D721Med (cell line): ENCODE measurements around the gene SESTD1.
"Not testable (repeated sequence)": the region's sequence is repeated elsewhere in the genome, so short reads cannot be mapped to it uniquely, and the experiment has no call there.

Source experiments
- DNase-seq: peaks from one replicate; pipeline ENCODE4 v3.0.0; 2011; ENCODE audit warnings: low spot score; ENCODE audit not compliant: insufficient read length
- FAIRE-seq: peaks from 2 replicates; lab custom pipeline; 2011; peaks lifted over from hg19 to GRCh38; lab: Jason Lieb, UNC
- TF ChIP-seq, protein P1 (sequence below): IDR thresholded peaks from 2 replicates; pipeline ENCODE4 v1.5.1; 2012; ENCODE audit warnings: mild to moderate bottlenecking, control low read depth; ENCODE audit not compliant: insufficient read depth; ENCODE audit errors: missing control alignments

The SESTD1 gene

DNA sequence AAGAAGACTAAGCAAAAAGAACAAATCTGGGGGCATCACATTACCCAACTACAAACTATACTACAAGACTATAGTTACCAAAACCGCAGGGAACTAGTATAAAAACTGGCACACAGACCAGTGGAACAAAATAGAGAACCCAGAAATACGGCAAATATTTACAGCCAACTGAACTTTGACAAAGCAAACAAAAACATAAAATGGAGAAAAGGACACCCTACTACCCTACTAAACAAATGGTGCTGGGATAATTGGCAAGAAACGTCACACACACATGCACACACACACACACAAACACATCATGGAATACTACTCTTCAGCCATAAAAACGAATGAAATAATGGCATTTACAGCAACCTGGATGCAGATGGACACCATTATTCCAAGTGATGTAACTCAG lies 53.3 kb downstream of the SESTD1 start:
- DNase-seq (no peak), FAIRE-seq (no peak)
- TF ChIP-seq, protein P1, sequence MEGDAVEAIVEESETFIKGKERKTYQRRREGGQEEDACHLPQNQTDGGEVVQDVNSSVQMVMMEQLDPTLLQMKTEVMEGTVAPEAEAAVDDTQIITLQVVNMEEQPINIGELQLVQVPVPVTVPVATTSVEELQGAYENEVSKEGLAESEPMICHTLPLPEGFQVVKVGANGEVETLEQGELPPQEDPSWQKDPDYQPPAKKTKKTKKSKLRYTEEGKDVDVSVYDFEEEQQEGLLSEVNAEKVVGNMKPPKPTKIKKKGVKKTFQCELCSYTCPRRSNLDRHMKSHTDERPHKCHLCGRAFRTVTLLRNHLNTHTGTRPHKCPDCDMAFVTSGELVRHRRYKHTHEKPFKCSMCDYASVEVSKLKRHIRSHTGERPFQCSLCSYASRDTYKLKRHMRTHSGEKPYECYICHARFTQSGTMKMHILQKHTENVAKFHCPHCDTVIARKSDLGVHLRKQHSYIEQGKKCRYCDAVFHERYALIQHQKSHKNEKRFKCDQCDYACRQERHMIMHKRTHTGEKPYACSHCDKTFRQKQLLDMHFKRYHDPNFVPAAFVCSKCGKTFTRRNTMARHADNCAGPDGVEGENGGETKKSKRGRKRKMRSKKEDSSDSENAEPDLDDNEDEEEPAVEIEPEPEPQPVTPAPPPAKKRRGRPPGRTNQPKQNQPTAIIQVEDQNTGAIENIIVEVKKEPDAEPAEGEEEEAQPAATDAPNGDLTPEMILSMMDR: no peak

DNA sequence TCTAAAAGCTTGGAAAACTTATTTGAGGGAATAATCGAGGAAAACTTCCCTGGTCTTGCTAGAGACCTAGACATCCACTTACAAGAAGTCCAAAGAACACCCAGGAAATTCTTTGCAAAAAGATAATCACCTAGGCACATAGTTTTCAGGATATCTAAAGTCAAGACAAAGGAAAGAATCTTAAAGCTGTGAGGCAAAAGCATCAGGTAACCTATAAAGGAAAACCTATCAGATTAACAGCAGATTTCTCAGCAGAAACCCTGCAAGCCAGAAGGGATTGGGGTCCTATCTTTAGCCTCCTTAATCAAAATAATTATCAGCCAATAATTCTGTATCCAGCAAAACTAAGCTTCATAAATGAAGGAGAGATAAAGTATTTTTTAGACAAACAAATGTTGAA lies 56.4 kb downstream of the SESTD1 start:
- DNase-seq, FAIRE-seq: not testable (repeated sequence)

DNA sequence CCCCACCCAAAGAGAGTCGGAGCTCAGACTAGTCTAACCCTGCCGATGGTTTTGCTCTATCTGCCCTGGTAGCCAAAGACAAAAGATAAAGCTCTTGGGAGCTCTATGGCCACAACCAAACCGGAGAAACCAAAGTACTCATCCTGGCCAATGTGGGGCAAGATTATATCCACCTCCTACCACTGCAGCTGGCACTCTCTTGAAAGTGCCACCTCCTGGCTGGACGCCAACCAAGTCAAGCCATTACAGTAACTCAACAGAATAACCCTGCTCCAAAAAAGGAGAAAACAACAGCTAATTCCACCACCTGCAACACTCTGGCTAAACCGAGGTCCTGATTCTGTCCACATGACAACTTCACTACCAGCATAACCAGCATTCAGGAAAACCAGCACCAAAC lies 57.6 kb downstream of the SESTD1 start:
- no peak for DNase-seq
- FAIRE-seq: no peak

DNA sequence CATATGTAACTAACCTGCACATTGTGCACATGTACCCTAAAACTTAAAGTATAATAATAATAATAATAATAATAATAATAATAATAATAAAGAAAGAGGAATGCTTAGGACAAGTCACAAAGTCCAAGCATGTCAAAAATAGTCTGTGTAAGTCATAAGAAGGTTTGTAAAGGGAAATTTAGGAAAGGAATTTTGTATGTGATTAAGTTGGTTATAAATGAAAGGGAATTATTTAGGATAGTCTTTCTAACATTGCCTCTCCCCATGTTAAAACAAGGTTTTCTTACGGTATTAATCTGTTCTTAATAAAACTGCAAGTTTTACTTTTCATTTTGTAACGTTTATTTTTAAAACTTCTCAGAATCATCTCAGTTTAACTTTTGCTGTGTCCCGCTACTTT lies 62.8 kb downstream of the SESTD1 start:
- no peak for DNase-seq
- TF ChIP-seq, protein P1: no peak
- no peak for FAIRE-seq

More for the DNA sequence above, 57.6 kb downstream of the SESTD1 start:
- TF ChIP-seq, protein P1: no peak

DNA sequence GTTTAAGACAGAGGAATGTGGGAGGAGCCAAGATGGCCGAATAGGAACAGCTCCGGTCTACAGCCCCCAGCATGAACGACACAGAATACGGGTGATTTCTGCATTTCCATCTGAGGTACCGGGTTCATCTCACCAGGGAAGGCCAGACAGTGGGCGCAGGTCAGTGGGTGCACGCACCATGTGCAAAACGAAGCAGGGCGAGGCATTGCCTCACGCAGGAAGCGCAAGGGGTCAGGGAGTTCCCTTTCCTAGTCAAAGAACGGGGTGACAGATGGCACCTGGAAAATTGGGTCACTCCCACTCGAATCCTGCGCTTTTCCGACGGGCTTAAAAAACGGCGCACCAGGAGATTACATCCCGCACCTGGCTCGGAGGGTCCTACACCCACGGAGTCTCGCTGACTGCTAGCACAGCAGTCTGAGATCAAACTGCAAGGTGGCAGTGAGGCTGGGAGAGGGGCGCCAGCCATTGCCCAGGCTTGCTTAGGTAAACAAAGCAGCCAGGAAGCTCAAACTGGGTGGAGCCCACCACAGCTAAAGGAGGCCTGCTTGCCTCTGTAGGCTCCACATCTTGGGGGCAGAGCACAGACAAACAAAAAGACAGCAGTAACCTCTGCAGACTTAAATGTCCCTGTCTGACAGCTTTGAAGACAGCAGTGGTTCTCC lies 68.6 kb downstream of the SESTD1 start:
- FAIRE-seq, DNase-seq: not testable (repeated sequence)

DNA sequence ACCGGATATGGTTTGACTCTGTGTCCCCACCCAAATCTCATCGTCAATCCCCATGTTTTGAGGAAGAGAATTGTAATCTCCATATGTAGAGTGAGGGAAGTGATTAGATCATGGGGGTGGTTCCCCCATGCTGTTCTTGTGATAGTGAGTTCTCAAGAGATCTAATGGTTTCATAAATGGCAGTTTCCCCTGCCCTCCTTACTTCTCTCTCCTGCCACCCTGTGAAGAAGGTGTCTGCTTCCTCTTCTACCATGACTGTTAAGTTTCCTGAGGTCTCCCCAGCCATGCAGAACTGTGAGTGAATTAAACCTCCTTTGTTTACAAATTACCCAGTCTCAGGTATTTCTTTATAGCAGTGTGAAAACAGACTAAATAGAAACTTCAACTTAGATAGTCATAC lies 69.5 kb downstream of the SESTD1 start:
- FAIRE-seq: no peak
- no peak for DNase-seq
- TF ChIP-seq, protein P1: no peak

DNA sequence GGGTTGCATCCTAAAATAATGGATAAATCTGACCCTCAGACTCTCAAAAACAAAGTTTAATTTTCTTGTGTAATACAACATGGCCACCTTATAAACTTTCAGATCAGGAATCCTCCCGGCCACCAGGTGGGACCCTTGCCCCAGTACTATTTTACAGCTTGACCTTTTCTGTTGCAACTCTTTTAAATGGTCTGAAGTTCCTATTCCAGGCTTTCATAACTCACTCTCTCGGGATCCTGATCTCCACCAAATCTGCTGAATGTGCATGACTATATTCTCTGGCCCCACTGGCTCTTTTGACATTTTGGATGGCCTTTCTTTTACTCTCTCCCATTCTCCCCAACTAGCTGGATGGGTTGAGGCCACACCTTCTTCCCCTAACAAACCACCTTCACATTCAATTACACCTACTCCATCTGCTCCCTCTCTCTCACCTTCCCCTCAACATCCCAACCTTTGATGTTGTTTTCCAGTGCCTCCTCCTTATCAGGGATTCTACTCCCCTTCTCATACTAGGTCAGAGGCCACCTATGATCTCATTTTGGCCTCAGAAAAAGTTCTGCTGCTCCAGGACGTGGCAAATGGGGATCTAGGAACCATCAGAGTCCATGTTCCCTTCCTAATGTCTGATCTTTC lies 70.8 kb downstream of the SESTD1 start:
- TF ChIP-seq, protein P1: no peak
- DNase-seq (no peak), FAIRE-seq (no peak)

DNA sequence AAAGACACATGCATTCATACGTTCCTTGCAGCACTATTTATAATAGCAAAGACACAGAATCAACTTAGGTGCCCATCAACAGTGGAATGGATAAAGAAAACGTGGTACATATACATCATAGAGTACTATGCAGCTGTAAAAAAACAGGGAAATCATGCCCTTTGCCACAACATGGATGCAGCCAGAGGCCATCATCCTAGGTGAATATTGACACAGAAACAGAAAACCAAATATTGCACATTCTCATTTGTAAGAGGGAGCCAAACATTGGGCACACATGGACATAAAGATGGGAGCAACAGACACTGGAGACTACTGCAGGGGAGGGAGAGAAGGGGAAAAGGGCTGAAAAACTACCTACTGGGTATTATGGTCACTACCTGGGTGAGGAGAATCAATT lies 73.5 kb downstream of the SESTD1 start:
- FAIRE-seq (no peak), DNase-seq (no peak)
- TF ChIP-seq, protein P1: no peak
